GM21381 (cell line): ENCODE measurements around the gene TEKT4.
"Not testable (repeated sequence)": the region's sequence is repeated elsewhere in the genome, so short reads cannot be mapped to it uniquely, and the experiment has no call there.

Experiments used
- ATAC-seq: cut with Tn5 transposase; IDR thresholded peaks from one replicate; pipeline ENCODE4 v1.9.1; 2021; ENCODE audit warnings: mild to moderate bottlenecking, moderate library complexity; ENCODE audit not compliant: unreplicated experiment

TEKT4 gene

GRCh38 chr2:94871226-94872087 lies at the start of gene TEKT4:
TEKT4 (plus strand) TSS chr2:94871430; CDS start chr2:94871580, 150 bp downstream.
- ATAC-seq: no peak

- ATAC-seq: not testable (repeated sequence)
Measured at GRCh38 chr2:94839224-94839623, 32.0 kb upstream of the TEKT4 start.

GRCh38 chr2:94856856-94857255 lies 14.4 kb upstream of the TEKT4 start:
- not testable (repeated sequence) for ATAC-seq

GRCh38 chr2:94857367-94858162 lies 13.7 kb upstream of the TEKT4 start:
- not testable (repeated sequence) for ATAC-seq

- not testable (repeated sequence) for ATAC-seq
Measured at GRCh38 chr2:94858163-94858888, 12.9 kb upstream of the TEKT4 start.

- ATAC-seq: no peak
Measured at GRCh38 chr2:94861308-94862152, 9.7 kb upstream of the TEKT4 start.

- ATAC-seq: not testable (repeated sequence)
Measured at GRCh38 chr2:94862903-94863302, 8.3 kb upstream of the TEKT4 start.

GRCh38 chr2:94869131-94869530 lies 2.1 kb upstream of the TEKT4 start:
- no peak for ATAC-seq

GRCh38 chr2:94869552-94870439 lies 1.4 kb upstream of the TEKT4 start:
- ATAC-seq: no peak

- ATAC-seq: no peak
Measured at GRCh38 chr2:94870440-94871225, 597 bp upstream of the TEKT4 start.

- ATAC-seq: no peak
Measured at GRCh38 chr2:94872088-94872618, 923 bp downstream of the TEKT4 start.

- no peak for ATAC-seq
Measured at GRCh38 chr2:94872676-94873361, 1.6 kb downstream of the TEKT4 start.

- no peak for ATAC-seq
Measured at GRCh38 chr2:94873362-94874276, 2.4 kb downstream of the TEKT4 start.

- ATAC-seq: no peak
Measured at GRCh38 chr2:94874277-94874997, 3.2 kb downstream of the TEKT4 start.

- no peak for ATAC-seq
Measured at GRCh38 chr2:94875064-94875819, 4.0 kb downstream of the TEKT4 start.
